IMR-90 (cell line): ENCODE measurements around the gene EXO1. TPM values are rescaled to one million over a fixed set of nuclear protein-coding genes. Genes with fewer than 3 reads are reported as not detected.

Source experiments
- ATAC-seq: fragments of 200-7000 bp; cut with Tn5 transposase; 2 replicates; pipeline ENCODE4 v1.9.1; 2020; ENCODE audit warnings: low read depth, mild to moderate bottlenecking, moderate library complexity
- BruUV-seq: library from RNA; stranded (reverse); fragments of 400-500 nt; replicated peaks from 2 replicates; lab custom pipeline; 2021; lab: Mats Ljungman, UMichigan
- CTCF ChIA-PET: fragments of 300-600 bp; formaldehyde crosslinking; extraction: SDS; loops from one replicate; lab custom pipeline; 2021; ENCODE audit warnings: antibody characterized with exemption; lab: Yijun Ruan, JAX
- POLR2A ChIA-PET: fragments of 300-600 bp; sonication (Branson Sonifier 250); formaldehyde crosslinking; loops from one replicate; lab custom pipeline; 2022; ENCODE audit warnings: antibody characterized with exemption; ENCODE audit not compliant: unreplicated experiment; lab: Charles Lee
- DNase-seq: peaks from one replicate; pipeline ENCODE4 v3.0.0; 2013
- H2AFZ ChIP-seq: replicated peaks from 2 replicates; pipeline ENCODE3; 2013; ENCODE audit warnings: low read length, mild to moderate bottlenecking; ENCODE audit not compliant: poor library complexity
- H2AK5ac ChIP-seq: 2 replicates; pipeline ENCODE4 v1.6.1; 2013; ENCODE audit warnings: low read depth, low read length, inconsistent platforms
- H2AK9ac ChIP-seq: replicated peaks from 2 replicates; pipeline ENCODE3; 2013; ENCODE audit warnings: mild to moderate bottlenecking, low read depth, low read length, moderate library complexity; ENCODE audit not compliant: poor library complexity
- H2BK120ac ChIP-seq: 2 replicates; pipeline ENCODE4 v1.6.1; 2013; ENCODE audit warnings: low read depth, low read length, inconsistent platforms
- H2BK15ac ChIP-seq: 3 replicates; pipeline ENCODE4 v1.6.1; 2013; ENCODE audit warnings: low read depth, low read length, inconsistent platforms
- H2BK20ac ChIP-seq: 2 replicates; pipeline ENCODE4 v1.6.1; 2013; ENCODE audit warnings: low read depth, mild to moderate bottlenecking, inconsistent platforms, low read length, moderate library complexity
- H2BK5ac ChIP-seq: 2 replicates; pipeline ENCODE4 v1.6.1; 2013; ENCODE audit warnings: mild to moderate bottlenecking, low read depth, low read length, inconsistent platforms; ENCODE audit not compliant: poor library complexity, severe bottlenecking
- H3K14ac ChIP-seq: replicated peaks from 2 replicates; pipeline ENCODE4 v1.6.1; 2013; ENCODE audit warnings: low read depth, low read length, inconsistent platforms
- H3K18ac ChIP-seq: 2 replicates; pipeline ENCODE4 v1.6.1; 2013; ENCODE audit warnings: low read depth, low read length, control low read depth
- H3K23ac ChIP-seq: 2 replicates; pipeline ENCODE4 v1.6.1; 2013; ENCODE audit warnings: low read depth, low read length, inconsistent platforms
- H3K27ac ChIP-seq: 2 replicates; pipeline ENCODE4 v1.5.1; 2013; ENCODE audit warnings: mild to moderate bottlenecking, control low read depth, low read length; ENCODE audit not compliant: insufficient read depth
- H3K27me3 ChIP-seq: 2 replicates; pipeline ENCODE4 v1.6.1; 2013; ENCODE audit warnings: low read length; ENCODE audit not compliant: control insufficient read depth, insufficient read depth
- H3K36me3 ChIP-seq: 2 replicates; pipeline ENCODE4 v1.6.1; 2013; ENCODE audit warnings: low read length, mixed read lengths; ENCODE audit not compliant: control insufficient read depth, insufficient read depth
- H3K4ac ChIP-seq: 2 replicates; pipeline ENCODE4 v1.6.1; 2013; ENCODE audit warnings: low read depth, low read length, inconsistent platforms
- H3K4me1 ChIP-seq: 2 replicates; pipeline ENCODE4 v1.6.1; 2013; ENCODE audit warnings: low read length, mixed read lengths; ENCODE audit not compliant: control insufficient read depth, insufficient read depth
- H3K4me2 ChIP-seq: 2 replicates; pipeline ENCODE4 v1.6.1; 2013; ENCODE audit warnings: low read depth, mild to moderate bottlenecking, control low read depth, low read length, moderate library complexity
- H3K4me3 ChIP-seq: 2 replicates; pipeline ENCODE4 v1.5.1; 2013; ENCODE audit warnings: low read depth, mild to moderate bottlenecking, control low read depth, low read length, moderate library complexity; ENCODE audit not compliant: insufficient read depth
- H3K56ac ChIP-seq: 2 replicates; pipeline ENCODE4 v1.6.1; 2013; ENCODE audit warnings: low read length, inconsistent platforms; ENCODE audit not compliant: insufficient read depth; ENCODE audit errors: extremely low read depth
- H3K79me1 ChIP-seq, 2 experiments: 2 replicates each; pipeline ENCODE4 v1.6.1; 2013; ENCODE audit warnings: low read length in 2 of 2, inconsistent platforms in 1 of 2, low read depth in 1 of 2
- H3K9ac ChIP-seq: 2 replicates; pipeline ENCODE4 v1.6.1; 2013; ENCODE audit warnings: low read depth, low read length, control low read depth
- H3K9me1 ChIP-seq: 2 replicates; pipeline ENCODE4 v1.6.1; 2013; ENCODE audit warnings: low read length, inconsistent platforms; ENCODE audit not compliant: insufficient read depth
- H3K9me3 ChIP-seq: 2 replicates; pipeline ENCODE4 v1.6.1; 2013; ENCODE audit warnings: low read length; ENCODE audit not compliant: control insufficient read depth, insufficient read depth
- H4K20me1 ChIP-seq: 2 replicates; pipeline ENCODE4 v1.6.1; 2013; ENCODE audit warnings: low read length, inconsistent platforms; ENCODE audit not compliant: insufficient read depth
- H4K5ac ChIP-seq: 2 replicates; pipeline ENCODE4 v1.6.1; 2013; ENCODE audit warnings: mild to moderate bottlenecking, low read depth, low read length, control low read depth
- H4K8ac ChIP-seq, 2 experiments: 2 replicates each; pipeline ENCODE4 v1.6.1; 2013; ENCODE audit warnings: low read depth in 2 of 2, low read length in 2 of 2, control low read depth in 1 of 2, inconsistent platforms in 1 of 2
- H4K91ac ChIP-seq: 2 replicates; pipeline ENCODE4 v1.6.1; 2013; ENCODE audit warnings: low read depth, low read length, inconsistent platforms; ENCODE audit not compliant: insufficient read depth
- CEBPB ChIP-seq: IDR thresholded peaks from 2 replicates; pipeline ENCODE4 v1.6.1; 2012; ENCODE audit warnings: low read depth, low read length, improper control_type of control experiment
- CTCF ChIP-seq: conservative IDR thresholded peaks from 2 replicates; pipeline ENCODE4 v1.5.1; 2012; ENCODE audit warnings: mild to moderate bottlenecking, low read depth, low read length, improper control_type of control experiment
- USF2 ChIP-seq: fragments of 150-350 bp; IDR thresholded peaks from 2 replicates; pipeline ENCODE4 v1.6.1; 2017; ENCODE audit warnings: mild to moderate bottlenecking, antibody characterized with exemption, low read length, low read depth
- WGBS, 2 experiments: methylation state at CpG; one replicate each; pipeline versions ENCODE4 v1.1.5 to v1.1.7; 2013; ENCODE audit warnings: missing lambda C conversion rate in 2 of 2; ENCODE audit not compliant: insufficient read length in 1 of 2; ENCODE audit errors: extremely low coverage in 2 of 2; 5-methylcytosine and 5-hydroxymethylcytosine counted together
- dilution Hi-C: fragments of 300-500 bp; cut with HindIII; formaldehyde crosslinking; loops from one replicate; pipeline ENCODE4 v1.14.3; 2018; ENCODE audit warnings: low sequenced_read_pairs; ENCODE audit not compliant: unreplicated experiment
- in situ Hi-C: fragments of 300-500 bp; cut with MboI; formaldehyde crosslinking; loops from 3 replicates; pipeline ENCODE4 v1.14.3; 2019; ENCODE audit warnings: low sequenced_read_pairs, inconsistent platforms, mixed read lengths
- intact Hi-C: fragments of 100-400 bp; cut with micrococcal nuclease; formaldehyde crosslinking; loops from 2 replicates; pipeline ENCODE4 v1.10.0; 2022
- polyA plus RNA-seq, 3 experiments: library from polyadenylated mRNA; depleted of rRNA; stranded (reverse); fragments of >200 nt; gene quantifications; 2 replicates each; pipeline ENCODE4 v1.2.3, GENCODE V29; 2012; ENCODE audit warnings: low replicate concordance in 1 of 3
- total RNA-seq: library from RNA; depleted of rRNA; stranded (reverse); fragments of >200 nt; gene quantifications from 2 replicates; pipeline ENCODE4 v1.2.3, GENCODE V29; 2012

The EXO1 gene
- total and polyA plus RNA-seq, 2 of the 4 experiments (the other 2 are of a cell fraction) = 5.1 to 12.9 TPM

- no peak overlapping the region for H3K4me3 ChIP-seq
- no peak overlapping the region for H2AFZ ChIP-seq
- no peak overlapping the region for H2BK5ac ChIP-seq
- H2BK120ac ChIP-seq = no peak overlapping the region
- dilution Hi-C loops = no loop called here
- ChIA-PET POLR2A (interaction anchor here (0.6 kb wide), 1 partner anchor 343 kb away, joined by 3 read pairs; no protein-coding TSS in a partner anchor), CTCF (interaction anchor here (0.6 to 1.2 kb wide), 4 partner anchors 9 to 18 kb away, joined by 3 to 6 read pairs (median 4); no protein-coding TSS in a partner anchor)
- no peak overlapping the region for H4K8ac ChIP-seq
- no peak overlapping the region for H3K4ac ChIP-seq
- WGBS, 2 experiments = no CpG with 5 or more reads among the region's 1 CpG
- H3K79me1 ChIP-seq = no peaks in the 10 kb centered on the region
- no peak overlapping the region for H4K91ac ChIP-seq
- no peak overlapping the region for H3K23ac ChIP-seq
- TF ChIP-seq CEBPB (peak; percentile 85), USF2 (no peak), CTCF (no peak)
- H3K9me3 ChIP-seq = no peaks in the 10 kb centered on the region
- intact Hi-C loops = no loop called here
- no peak overlapping the region for H2AK5ac ChIP-seq
- H3K9me1 ChIP-seq = no peaks in the 10 kb centered on the region
- H3K4me2 ChIP-seq = no peak overlapping the region; the same call in 1 of the 2 replicates
- H2AK9ac ChIP-seq = no peak overlapping the region
- H3K27ac ChIP-seq = no peak overlapping the region
- no peak overlapping the region for H3K9ac ChIP-seq
- H3K14ac ChIP-seq = no peak overlapping the region
- no TSS peak for BruUV-seq
- no peaks in the 10 kb centered on the region; the same call in 1 of the 2 replicates for H3K27me3 ChIP-seq
- H4K20me1 ChIP-seq = no peaks in the 10 kb centered on the region
- H3K18ac ChIP-seq = no peak overlapping the region
- H2BK15ac ChIP-seq = no peak overlapping the region
- no peak overlapping the region for H4K5ac ChIP-seq
- peak; percentile 89 for ATAC-seq
- in situ Hi-C loops = no loop called here
- H3K56ac ChIP-seq = no peak overlapping the region
- H2BK20ac ChIP-seq = no peak overlapping the region
- H3K36me3 ChIP-seq = no peaks in the 10 kb centered on the region
- DNase-seq = peak; percentile 50
- H3K4me1 ChIP-seq = no peaks in the 10 kb centered on the region
Observed at GRCh38 chr1:241799416-241799815, 48.6 kb upstream of the EXO1 start.
